NCI-H526 treated with DMSO at 0.1 percent for 48 hours (cell line): Measurements from ENCODE around the gene IL21R.

Experiments used
- DNase-seq: peaks from one replicate; lab custom pipeline; 2025; lab: John Stamatoyannopoulos, UW

Gene IL21R

GRCh38 chr16:27489421-27489820 lies 87.4 kb downstream of the IL21R start:
- DNase-seq: no peak

- no peak for DNase-seq
Observed at GRCh38 chr16:27489906-27490305, 87.9 kb downstream of the IL21R start.

GRCh38 chr16:27491894-27492587 lies 90.1 kb downstream of the IL21R start:
- no peak for DNase-seq

GRCh38 chr16:27492588-27492979 lies 90.6 kb downstream of the IL21R start:
- no peak for DNase-seq

GRCh38 chr16:27495191-27495590 lies 93.2 kb downstream of the IL21R start:
- DNase-seq: no peak

GRCh38 chr16:27498031-27498825 lies 96.3 kb downstream of the IL21R start:
- no peak for DNase-seq

- DNase-seq: no peak
Observed at GRCh38 chr16:27498916-27499658, 97.1 kb downstream of the IL21R start.

GRCh38 chr16:27499659-27500055 lies 97.7 kb downstream of the IL21R start:
- no peak for DNase-seq

GRCh38 chr16:27500801-27501200 lies 98.8 kb downstream of the IL21R start:
- no peak for DNase-seq
